ENCODE measurements around the gene RWDD2A. TPM values are rescaled to one million over a fixed set of nuclear protein-coding genes. Genes with fewer than 3 reads are reported as not detected.

The RWDD2A gene
- total and polyA plus RNA-seq, 9 of the 15 experiments (the other 6 are each of a cell fraction or from before 2014, with no cell fraction given) = 1.6 to 4.7 (median 2.1) TPM

- TF ChIP-seq GTF2E2 (tag; IDR thresholded peaks at IDR 0.05) (no peak), MCM7 (IDR thresholded peaks at IDR 0.05) (no peak), GMEB1 (CRISPR knock-in tag; IDR thresholded peaks at IDR 0.05) (no peak), E2F4 (CRISPR knock-in tag; IDR thresholded peaks at IDR 0.05; ENCODE audit: low read depth) (no peak), ZC3H11A (IDR thresholded peaks at IDR 0.05; ENCODE audit: low read depth, low read length) (no peak), ELF4 (CRISPR knock-in tag; IDR thresholded peaks at IDR 0.05) (no peak), MAZ (CRISPR knock-in tag; conservative IDR thresholded peaks at IDR 0.05 in 1 of 2, IDR thresholded peaks at IDR 0.05 in 1 of 2) (peak in 1 of 2 experiments; percentile 55; a peak in 1 of 4 replicates), YY1 (IDR thresholded peaks at IDR 0.05; ENCODE audit: borderline replicate concordance in 1 of 3, control insufficient read depth in 1 of 3, extremely low read depth in 1 of 3, insufficient read depth in 3 of 3, insufficient read length in 1 of 3, insufficient replicate concordance in 2 of 3, low read depth in 1 of 3, low read length in 2 of 3) (peak in 1 of 3 experiments; percentile 20), HOXB6 (CRISPR knock-in tag; IDR thresholded peaks at IDR 0.05; ENCODE audit: borderline replicate concordance) (no peak), ELF1 (tag; IDR thresholded peaks at IDR 0.05) (no peak), REST (IDR thresholded peaks at IDR 0.05; ENCODE audit: borderline replicate concordance) (peak; percentile 73), REST (CRISPR knock-in tag; IDR thresholded peaks at IDR 0.05; ENCODE audit: low read depth) (no peak), PRPF4 (IDR thresholded peaks at IDR 0.05; ENCODE audit: insufficient read depth, low read depth, low read length, poor library complexity, severe bottlenecking) (no peak), GABPB2 (CRISPR knock-in tag; conservative IDR thresholded peaks at IDR 0.05) (no peak), SMARCB1 (IDR thresholded peaks at IDR 0.05; ENCODE audit: insufficient read length, low read depth) (no peak)
Measured at GRCh38 chr6:83215131-83216047, 22.2 kb downstream of the RWDD2A start (continued).

Data from K562 (cell line).